IMR-90 (cell line): ENCODE data around the gene KLRF1. TPM values are rescaled to one million over a fixed set of nuclear protein-coding genes. Genes with fewer than 3 reads are reported as not detected.

ENCODE experiments used
- ATAC-seq: fragments of 200-7000 bp; cut with Tn5 transposase; 2 replicates; pipeline ENCODE4 v1.9.1; 2020; ENCODE audit warnings: low read depth, mild to moderate bottlenecking, moderate library complexity
- BruUV-seq: library from RNA; stranded (reverse); fragments of 400-500 nt; replicated peaks from 2 replicates; lab custom pipeline; 2021; lab: Mats Ljungman, UMichigan
- CTCF ChIA-PET: fragments of 300-600 bp; formaldehyde crosslinking; extraction: SDS; loops from one replicate; lab custom pipeline; 2021; ENCODE audit warnings: antibody characterized with exemption; lab: Yijun Ruan, JAX
- POLR2A ChIA-PET: fragments of 300-600 bp; sonication (Branson Sonifier 250); formaldehyde crosslinking; loops from one replicate; lab custom pipeline; 2022; ENCODE audit warnings: antibody characterized with exemption; ENCODE audit not compliant: unreplicated experiment; lab: Charles Lee
- DNase-seq: peaks from one replicate; pipeline ENCODE4 v3.0.0; 2013
- H2AFZ ChIP-seq: replicated peaks from 2 replicates; pipeline ENCODE3; 2013; ENCODE audit warnings: low read length, mild to moderate bottlenecking; ENCODE audit not compliant: poor library complexity
- H2AK5ac ChIP-seq: 2 replicates; pipeline ENCODE4 v1.6.1; 2013; ENCODE audit warnings: low read depth, low read length, inconsistent platforms
- H2AK9ac ChIP-seq: replicated peaks from 2 replicates; pipeline ENCODE3; 2013; ENCODE audit warnings: mild to moderate bottlenecking, low read depth, low read length, moderate library complexity; ENCODE audit not compliant: poor library complexity
- H2BK120ac ChIP-seq: 2 replicates; pipeline ENCODE4 v1.6.1; 2013; ENCODE audit warnings: low read depth, low read length, inconsistent platforms
- H2BK15ac ChIP-seq: 3 replicates; pipeline ENCODE4 v1.6.1; 2013; ENCODE audit warnings: low read depth, low read length, inconsistent platforms
- H2BK20ac ChIP-seq: 2 replicates; pipeline ENCODE4 v1.6.1; 2013; ENCODE audit warnings: low read depth, mild to moderate bottlenecking, inconsistent platforms, low read length, moderate library complexity
- H2BK5ac ChIP-seq: 2 replicates; pipeline ENCODE4 v1.6.1; 2013; ENCODE audit warnings: mild to moderate bottlenecking, low read depth, low read length, inconsistent platforms; ENCODE audit not compliant: poor library complexity, severe bottlenecking
- H3K14ac ChIP-seq: replicated peaks from 2 replicates; pipeline ENCODE4 v1.6.1; 2013; ENCODE audit warnings: low read depth, low read length, inconsistent platforms
- H3K18ac ChIP-seq: 2 replicates; pipeline ENCODE4 v1.6.1; 2013; ENCODE audit warnings: low read depth, low read length, control low read depth
- H3K23ac ChIP-seq: 2 replicates; pipeline ENCODE4 v1.6.1; 2013; ENCODE audit warnings: low read depth, low read length, inconsistent platforms
- H3K27ac ChIP-seq: 2 replicates; pipeline ENCODE4 v1.5.1; 2013; ENCODE audit warnings: mild to moderate bottlenecking, control low read depth, low read length; ENCODE audit not compliant: insufficient read depth
- H3K27me3 ChIP-seq: 2 replicates; pipeline ENCODE4 v1.6.1; 2013; ENCODE audit warnings: low read length; ENCODE audit not compliant: control insufficient read depth, insufficient read depth
- H3K36me3 ChIP-seq: 2 replicates; pipeline ENCODE4 v1.6.1; 2013; ENCODE audit warnings: low read length, mixed read lengths; ENCODE audit not compliant: control insufficient read depth, insufficient read depth
- H3K4ac ChIP-seq: 2 replicates; pipeline ENCODE4 v1.6.1; 2013; ENCODE audit warnings: low read depth, low read length, inconsistent platforms
- H3K4me1 ChIP-seq: 2 replicates; pipeline ENCODE4 v1.6.1; 2013; ENCODE audit warnings: low read length, mixed read lengths; ENCODE audit not compliant: control insufficient read depth, insufficient read depth
- H3K4me2 ChIP-seq: 2 replicates; pipeline ENCODE4 v1.6.1; 2013; ENCODE audit warnings: low read depth, mild to moderate bottlenecking, control low read depth, low read length, moderate library complexity
- H3K4me3 ChIP-seq: 2 replicates; pipeline ENCODE4 v1.5.1; 2013; ENCODE audit warnings: low read depth, mild to moderate bottlenecking, control low read depth, low read length, moderate library complexity; ENCODE audit not compliant: insufficient read depth
- H3K56ac ChIP-seq: 2 replicates; pipeline ENCODE4 v1.6.1; 2013; ENCODE audit warnings: low read length, inconsistent platforms; ENCODE audit not compliant: insufficient read depth; ENCODE audit errors: extremely low read depth
- H3K79me1 ChIP-seq, 2 experiments: 2 replicates each; pipeline ENCODE4 v1.6.1; 2013; ENCODE audit warnings: low read length in 2 of 2, inconsistent platforms in 1 of 2, low read depth in 1 of 2
- H3K9ac ChIP-seq: 2 replicates; pipeline ENCODE4 v1.6.1; 2013; ENCODE audit warnings: low read depth, low read length, control low read depth
- H3K9me1 ChIP-seq: 2 replicates; pipeline ENCODE4 v1.6.1; 2013; ENCODE audit warnings: low read length, inconsistent platforms; ENCODE audit not compliant: insufficient read depth
- H3K9me3 ChIP-seq: 2 replicates; pipeline ENCODE4 v1.6.1; 2013; ENCODE audit warnings: low read length; ENCODE audit not compliant: control insufficient read depth, insufficient read depth
- H4K20me1 ChIP-seq: 2 replicates; pipeline ENCODE4 v1.6.1; 2013; ENCODE audit warnings: low read length, inconsistent platforms; ENCODE audit not compliant: insufficient read depth
- H4K5ac ChIP-seq: 2 replicates; pipeline ENCODE4 v1.6.1; 2013; ENCODE audit warnings: mild to moderate bottlenecking, low read depth, low read length, control low read depth
- H4K8ac ChIP-seq, 2 experiments: 2 replicates each; pipeline ENCODE4 v1.6.1; 2013; ENCODE audit warnings: low read depth in 2 of 2, low read length in 2 of 2, control low read depth in 1 of 2, inconsistent platforms in 1 of 2
- H4K91ac ChIP-seq: 2 replicates; pipeline ENCODE4 v1.6.1; 2013; ENCODE audit warnings: low read depth, low read length, inconsistent platforms; ENCODE audit not compliant: insufficient read depth
- CHD1 ChIP-seq: IDR thresholded peaks from 2 replicates; pipeline ENCODE4 v1.6.1; 2012; ENCODE audit warnings: low read depth, low read length, improper control_type of control experiment
- FOS ChIP-seq: fragments of 150-350 bp; IDR thresholded peaks from 2 replicates; pipeline ENCODE4 v1.6.1; 2016; ENCODE audit warnings: low read depth, low read length
- MAFK ChIP-seq: IDR thresholded peaks from 2 replicates; pipeline ENCODE4 v1.6.1; 2012; ENCODE audit warnings: low read depth, low read length, improper control_type of control experiment
- MAZ ChIP-seq: IDR thresholded peaks from 2 replicates; pipeline ENCODE4 v1.6.1; 2012; ENCODE audit warnings: low read depth, mild to moderate bottlenecking, low read length, improper control_type of control experiment, moderate library complexity, borderline replicate concordance
- MXI1 ChIP-seq: IDR thresholded peaks from 2 replicates; pipeline ENCODE4 v1.6.1; 2012; ENCODE audit warnings: low read depth, mild to moderate bottlenecking, low read length, moderate library complexity, borderline replicate concordance
- NFE2L2 ChIP-seq: fragments of 150-350 bp; IDR thresholded peaks from 2 replicates; pipeline ENCODE4 v1.6.1; 2016; ENCODE audit warnings: low read depth, mild to moderate bottlenecking, low read length
- RAD21 ChIP-seq: IDR thresholded peaks from 2 replicates; pipeline ENCODE4 v1.6.1; 2012; ENCODE audit warnings: low read length, improper control_type of control experiment
- SMC3 ChIP-seq: fragments of 150-350 bp; IDR thresholded peaks from 2 replicates; pipeline ENCODE4 v1.6.1; 2016; ENCODE audit warnings: low read depth, mild to moderate bottlenecking, antibody characterized with exemption, low read length, moderate library complexity
- WGBS, 2 experiments: methylation state at CpG; one replicate each; pipeline versions ENCODE4 v1.1.5 to v1.1.7; 2013; ENCODE audit warnings: missing lambda C conversion rate in 2 of 2; ENCODE audit not compliant: insufficient read length in 1 of 2; ENCODE audit errors: extremely low coverage in 2 of 2; 5-methylcytosine and 5-hydroxymethylcytosine counted together
- dilution Hi-C: fragments of 300-500 bp; cut with HindIII; formaldehyde crosslinking; loops from one replicate; pipeline ENCODE4 v1.14.3; 2018; ENCODE audit warnings: low sequenced_read_pairs; ENCODE audit not compliant: unreplicated experiment
- in situ Hi-C: fragments of 300-500 bp; cut with MboI; formaldehyde crosslinking; loops from 3 replicates; pipeline ENCODE4 v1.14.3; 2019; ENCODE audit warnings: low sequenced_read_pairs, inconsistent platforms, mixed read lengths
- intact Hi-C: fragments of 100-400 bp; cut with micrococcal nuclease; formaldehyde crosslinking; loops from 2 replicates; pipeline ENCODE4 v1.10.0; 2022
- polyA plus RNA-seq, 3 experiments: library from polyadenylated mRNA; depleted of rRNA; stranded (reverse); fragments of >200 nt; gene quantifications; 2 replicates each; pipeline ENCODE4 v1.2.3, GENCODE V29; 2012; ENCODE audit warnings: low replicate concordance in 1 of 3
- total RNA-seq: library from RNA; depleted of rRNA; stranded (reverse); fragments of >200 nt; gene quantifications from 2 replicates; pipeline ENCODE4 v1.2.3, GENCODE V29; 2012
- TF ChIP-seq, protein P1 (sequence below): fragments of 150-350 bp; IDR thresholded peaks from 2 replicates; pipeline ENCODE4 v1.6.1; 2017; ENCODE audit warnings: mild to moderate bottlenecking, antibody characterized with exemption, low read length, low read depth
- TF ChIP-seq, protein P2 (sequence below): fragments of 150-350 bp; IDR thresholded peaks from 2 replicates; pipeline ENCODE4 v1.6.1; 2016; ENCODE audit warnings: low read depth, mild to moderate bottlenecking, low read length, moderate library complexity, borderline replicate concordance

KLRF1 gene
- total and polyA plus RNA-seq, 2 of the 4 experiments (the other 2 are of a cell fraction): not detected

DNA sequence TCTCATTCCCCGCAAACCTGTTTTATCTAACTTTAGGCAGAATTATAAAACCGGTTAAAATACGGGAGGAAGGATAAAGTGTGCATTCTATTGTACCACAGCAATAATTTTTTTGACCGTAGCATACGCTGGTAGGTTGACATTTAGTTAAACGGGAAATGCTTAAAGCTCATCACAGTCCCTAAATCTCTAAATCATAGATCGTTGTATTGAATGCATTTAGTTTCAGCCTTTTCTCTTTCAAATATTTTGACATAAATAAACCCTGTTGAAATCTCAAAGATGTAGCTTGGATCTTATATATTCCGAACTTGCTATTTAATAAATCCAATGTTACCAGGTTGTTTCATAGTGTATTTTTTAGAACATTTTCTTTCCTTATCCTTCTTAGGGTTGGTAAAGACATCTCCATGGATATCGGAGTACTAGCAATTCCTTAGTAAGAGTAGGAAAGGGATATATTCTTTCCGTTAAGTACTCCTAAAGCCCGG, 41.1 kb downstream of the KLRF1 start:
- ChIA-PET POLR2A (interaction anchor here (0.6 kb wide), 1 partner anchor 97 kb away, joined by 3 read pairs; no protein-coding TSS in a partner anchor), CTCF (no interaction called here)
- no TSS peak for BruUV-seq
- H3K79me1 ChIP-seq: no peaks in the 10 kb centered on the region
- no peaks in the 10 kb centered on the region for H4K20me1 ChIP-seq
- peak overlapping the region; percentile 40 for H2BK5ac ChIP-seq
- H3K27ac ChIP-seq: no peak overlapping the region
- TF ChIP-seq, protein P1, sequence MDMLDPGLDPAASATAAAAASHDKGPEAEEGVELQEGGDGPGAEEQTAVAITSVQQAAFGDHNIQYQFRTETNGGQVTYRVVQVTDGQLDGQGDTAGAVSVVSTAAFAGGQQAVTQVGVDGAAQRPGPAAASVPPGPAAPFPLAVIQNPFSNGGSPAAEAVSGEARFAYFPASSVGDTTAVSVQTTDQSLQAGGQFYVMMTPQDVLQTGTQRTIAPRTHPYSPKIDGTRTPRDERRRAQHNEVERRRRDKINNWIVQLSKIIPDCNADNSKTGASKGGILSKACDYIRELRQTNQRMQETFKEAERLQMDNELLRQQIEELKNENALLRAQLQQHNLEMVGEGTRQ: no peak
- TF ChIP-seq MAFK (no peak), RAD21 (no peak), MXI1 (no peak), SMC3 (no peak), MAZ (no peak), CHD1 (no peak), NFE2L2 (no peak), FOS (no peak)
- TF ChIP-seq, protein P2, sequence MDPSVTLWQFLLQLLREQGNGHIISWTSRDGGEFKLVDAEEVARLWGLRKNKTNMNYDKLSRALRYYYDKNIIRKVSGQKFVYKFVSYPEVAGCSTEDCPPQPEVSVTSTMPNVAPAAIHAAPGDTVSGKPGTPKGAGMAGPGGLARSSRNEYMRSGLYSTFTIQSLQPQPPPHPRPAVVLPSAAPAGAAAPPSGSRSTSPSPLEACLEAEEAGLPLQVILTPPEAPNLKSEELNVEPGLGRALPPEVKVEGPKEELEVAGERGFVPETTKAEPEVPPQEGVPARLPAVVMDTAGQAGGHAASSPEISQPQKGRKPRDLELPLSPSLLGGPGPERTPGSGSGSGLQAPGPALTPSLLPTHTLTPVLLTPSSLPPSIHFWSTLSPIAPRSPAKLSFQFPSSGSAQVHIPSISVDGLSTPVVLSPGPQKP: no peak
- no peak overlapping the region for H4K91ac ChIP-seq
- DNase-seq (no peak), ATAC-seq (no peak)
- no CpG with 5 or more reads among the region's 11 CpGs for WGBS, 2 experiments
- no peaks in the 10 kb centered on the region for H3K9me1 ChIP-seq
- H4K5ac ChIP-seq: no peak overlapping the region
- no peak overlapping the region for H3K14ac ChIP-seq
- H3K9ac ChIP-seq: no peak overlapping the region
- in situ Hi-C loops (no loop called here), dilution Hi-C loops (no loop called here), intact Hi-C loops (loop anchor here (5.0 kb wide), 1 partner anchor 344 kb away; the partner anchor contains the start of gene GABARAPL1)
- H3K9me3 ChIP-seq: no peaks in the 10 kb centered on the region
- H3K4me2 ChIP-seq: peak overlapping the region; percentile 42; the same call in 1 of the 2 replicates
- no peak overlapping the region for H2BK20ac ChIP-seq
- no peak overlapping the region for H2BK120ac ChIP-seq
- no peak overlapping the region for H2AK5ac ChIP-seq
- no peak overlapping the region for H3K23ac ChIP-seq
- no peak overlapping the region for H3K4me3 ChIP-seq
- H2AK9ac ChIP-seq: no peak overlapping the region
- H2AFZ ChIP-seq: no peak overlapping the region
- H3K18ac ChIP-seq: no peak overlapping the region; the same call in 1 of the 2 replicates
- H3K27me3 ChIP-seq: no peaks in the 10 kb centered on the region
- H3K4ac ChIP-seq: no peak overlapping the region
- H2BK15ac ChIP-seq: no peak overlapping the region
- H3K36me3 ChIP-seq: no peaks in the 10 kb centered on the region
- H3K4me1 ChIP-seq: peaks cover 2% of the 10 kb centered on the region; the same call in 1 of the 2 replicates
- H3K56ac ChIP-seq: no peak overlapping the region
- H4K8ac ChIP-seq: no peak overlapping the region; a peak in 1 of 4 replicates
